ENCODE results near the gene MGAT3.

MGAT3 gene

DNA sequence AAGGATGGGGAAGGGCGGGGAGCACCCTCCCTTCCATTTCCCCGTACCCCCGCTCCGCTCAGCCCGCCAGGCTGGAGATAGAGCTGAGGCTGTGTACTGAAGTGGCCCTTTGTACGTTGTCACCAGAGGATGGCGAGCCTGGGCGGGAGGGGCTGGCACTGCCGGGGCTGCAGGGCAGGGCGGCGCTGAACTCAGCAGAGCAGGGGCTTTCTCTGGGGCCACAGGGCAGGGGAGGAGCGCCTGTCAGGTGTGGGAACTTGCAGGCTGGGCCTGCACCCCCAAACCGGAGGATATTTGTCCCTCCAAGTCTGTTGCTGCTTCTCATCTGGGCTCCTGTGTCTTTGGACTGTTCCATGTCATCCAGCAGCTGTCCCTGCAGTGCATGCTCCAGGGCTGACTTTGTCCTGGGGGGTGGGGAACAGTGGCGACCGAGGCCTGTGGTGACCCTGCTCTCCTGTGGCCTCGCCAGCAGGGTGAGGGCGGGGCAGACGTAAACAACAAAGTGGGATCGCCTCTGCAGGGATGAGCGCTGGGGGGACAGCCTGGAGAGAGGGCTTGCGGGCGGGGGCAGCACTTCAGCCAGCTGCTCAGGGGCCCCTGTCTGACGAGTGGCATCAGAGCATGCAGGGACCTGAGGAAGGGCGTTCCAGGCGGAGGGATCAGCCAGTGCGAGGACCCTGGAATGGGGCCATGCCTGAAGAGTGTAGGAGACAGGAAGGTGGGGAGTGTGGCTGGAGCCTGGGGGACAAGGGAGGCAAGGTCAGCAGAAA is 13.1 kb downstream of the MGAT3 start:
- no peak for DNase-seq (ENCODE audit: low read depth)
- in situ Hi-C loops (cut with HindIII; ENCODE audit: low sequenced_read_pairs): no loop called here
- H3K4me3 ChIP-seq (ENCODE audit: low read depth, low read length): no peak overlapping the region
- TF ChIP-seq, protein P1, sequence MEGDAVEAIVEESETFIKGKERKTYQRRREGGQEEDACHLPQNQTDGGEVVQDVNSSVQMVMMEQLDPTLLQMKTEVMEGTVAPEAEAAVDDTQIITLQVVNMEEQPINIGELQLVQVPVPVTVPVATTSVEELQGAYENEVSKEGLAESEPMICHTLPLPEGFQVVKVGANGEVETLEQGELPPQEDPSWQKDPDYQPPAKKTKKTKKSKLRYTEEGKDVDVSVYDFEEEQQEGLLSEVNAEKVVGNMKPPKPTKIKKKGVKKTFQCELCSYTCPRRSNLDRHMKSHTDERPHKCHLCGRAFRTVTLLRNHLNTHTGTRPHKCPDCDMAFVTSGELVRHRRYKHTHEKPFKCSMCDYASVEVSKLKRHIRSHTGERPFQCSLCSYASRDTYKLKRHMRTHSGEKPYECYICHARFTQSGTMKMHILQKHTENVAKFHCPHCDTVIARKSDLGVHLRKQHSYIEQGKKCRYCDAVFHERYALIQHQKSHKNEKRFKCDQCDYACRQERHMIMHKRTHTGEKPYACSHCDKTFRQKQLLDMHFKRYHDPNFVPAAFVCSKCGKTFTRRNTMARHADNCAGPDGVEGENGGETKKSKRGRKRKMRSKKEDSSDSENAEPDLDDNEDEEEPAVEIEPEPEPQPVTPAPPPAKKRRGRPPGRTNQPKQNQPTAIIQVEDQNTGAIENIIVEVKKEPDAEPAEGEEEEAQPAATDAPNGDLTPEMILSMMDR (IDR thresholded peaks at IDR 0.05; ENCODE audit: low read depth, low read length, missing control alignments): no peak

DNA sequence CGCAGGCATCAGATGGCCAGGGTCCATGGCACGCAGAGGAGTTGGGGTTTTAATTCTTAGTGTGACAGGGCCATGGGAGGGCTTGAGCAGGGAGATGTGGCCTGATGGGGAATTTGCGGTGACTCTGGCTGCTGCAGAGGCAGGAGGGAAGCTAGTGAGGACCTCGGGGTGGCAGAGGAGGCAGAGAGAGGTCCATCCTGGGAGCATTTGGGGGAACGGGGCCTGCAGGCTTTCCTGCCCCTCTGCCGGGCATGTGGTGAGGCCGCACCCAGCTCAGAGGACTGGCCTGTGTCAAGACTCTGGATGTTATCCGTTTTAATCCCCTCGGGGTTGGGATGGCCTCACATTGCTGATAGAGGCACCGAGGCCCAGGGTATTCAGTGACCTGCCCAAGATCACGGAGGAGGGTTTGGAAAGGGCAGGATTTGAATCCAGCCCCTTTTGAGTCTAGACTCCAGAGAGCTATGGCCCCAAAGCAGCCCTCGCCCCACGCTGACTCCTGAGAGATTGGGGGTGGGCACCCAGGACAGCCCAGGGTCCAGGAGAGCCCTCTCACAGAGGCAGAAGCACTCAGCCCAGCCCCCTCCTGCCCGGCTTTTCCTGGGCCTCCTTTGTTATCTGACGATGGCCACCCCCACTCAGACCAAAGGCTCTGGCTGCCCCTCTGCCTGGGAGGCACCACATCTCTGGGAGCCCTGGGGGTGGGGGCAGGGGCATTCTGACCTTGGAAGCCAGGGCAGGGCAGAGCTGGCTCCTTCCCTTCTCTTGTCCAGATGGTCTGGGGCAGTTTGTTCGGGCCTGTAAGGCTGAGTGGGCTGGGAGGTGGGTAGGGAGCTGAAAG is 13.9 kb downstream of the MGAT3 start:
- no peak for DNase-seq (ENCODE audit: low read depth)
- H3K4me3 ChIP-seq (ENCODE audit: low read depth, low read length): no peak overlapping the region
- in situ Hi-C loops (cut with HindIII; ENCODE audit: low sequenced_read_pairs): no loop called here
- TF ChIP-seq, protein P1 (IDR thresholded peaks at IDR 0.05; ENCODE audit: low read depth, low read length, missing control alignments): no peak

DNA sequence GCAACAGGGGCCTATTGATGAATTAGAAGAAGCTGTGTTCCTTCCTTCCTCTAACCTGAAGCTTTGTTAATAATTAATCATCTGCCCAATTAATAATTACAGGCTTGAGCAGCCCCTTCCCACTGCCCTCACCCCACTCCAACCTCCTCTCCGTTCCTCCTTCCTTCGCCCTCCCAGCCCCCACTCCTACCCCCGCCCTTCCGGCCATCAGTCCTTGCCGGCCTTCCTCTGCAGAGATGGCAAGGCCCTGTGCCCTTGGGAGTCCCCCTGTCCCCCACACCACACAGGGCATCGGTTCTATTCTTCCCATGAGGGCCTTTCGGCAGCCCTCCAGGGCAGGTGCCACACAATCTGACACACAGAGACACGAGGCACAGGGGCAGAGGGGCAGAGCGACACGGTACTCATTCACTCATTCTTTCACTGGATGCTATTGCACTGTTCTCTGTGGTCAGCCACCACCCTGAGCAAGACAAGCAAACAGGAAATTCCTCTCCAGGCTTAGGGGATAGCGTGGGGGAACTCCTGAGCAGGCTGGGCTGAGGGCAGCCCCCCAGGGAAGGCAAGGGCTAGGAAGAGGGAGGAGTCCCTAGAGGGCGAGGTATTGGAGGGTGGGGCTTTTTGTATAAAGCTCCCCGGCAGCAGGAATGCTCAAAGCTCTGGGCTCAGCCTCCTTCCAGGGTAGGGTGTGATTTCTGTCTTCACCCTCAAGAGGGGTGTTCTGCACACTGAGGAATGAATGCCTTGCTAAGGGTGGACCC is 14.7 kb downstream of the MGAT3 start:
- no peak for DNase-seq (ENCODE audit: low read depth)
- in situ Hi-C loops (cut with HindIII; ENCODE audit: low sequenced_read_pairs): no loop called here

DNA sequence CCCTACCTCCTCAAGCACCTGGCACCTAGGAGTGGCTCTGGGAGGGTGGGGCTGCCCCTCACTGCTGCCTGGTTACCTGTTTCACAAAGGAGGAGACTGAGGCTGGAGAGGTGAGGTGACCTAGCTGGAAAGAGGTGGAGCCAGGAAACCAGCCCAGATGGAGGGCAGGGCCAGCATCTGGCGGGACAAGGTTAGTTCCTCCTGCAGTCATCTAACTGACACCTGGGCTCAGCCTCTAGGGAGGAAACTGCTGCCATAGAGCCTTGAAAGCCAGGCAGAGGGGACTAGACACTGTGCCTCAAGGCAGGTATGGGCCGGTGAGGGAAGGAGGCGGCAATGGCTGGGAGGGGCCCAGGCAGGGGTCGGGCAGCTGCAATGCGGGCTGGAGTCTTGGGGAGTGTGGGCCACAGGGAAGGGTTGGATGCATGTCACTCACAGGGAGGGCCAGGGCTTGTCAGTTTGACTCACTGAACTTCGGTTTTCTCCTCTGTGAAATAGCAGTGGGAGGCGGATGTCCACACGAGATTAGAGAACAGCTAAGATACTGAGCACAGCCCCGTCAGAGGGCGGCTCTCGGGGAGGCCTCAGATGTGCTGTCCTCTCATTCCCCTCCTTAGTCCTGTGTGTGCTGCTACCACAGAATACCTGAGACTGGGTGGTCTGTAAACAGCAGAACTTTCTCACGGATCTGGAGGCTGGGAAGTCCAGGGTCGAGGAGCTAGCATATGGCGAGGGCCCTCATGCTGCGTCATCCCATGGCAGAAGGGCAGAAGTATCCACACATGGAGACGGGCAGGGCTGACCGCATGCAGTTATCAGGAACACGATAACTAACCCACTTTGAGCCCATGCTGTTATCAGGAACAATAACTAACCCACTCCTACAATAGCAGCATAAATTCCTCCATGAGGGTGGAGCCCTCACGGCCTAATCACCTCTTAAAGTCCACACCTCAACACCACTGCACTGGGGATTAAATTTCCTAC is 16.1 kb downstream of the MGAT3 start:
- H3K4me3 ChIP-seq (ENCODE audit: low read depth, low read length): no peak overlapping the region
- TF ChIP-seq, protein P1 (IDR thresholded peaks at IDR 0.05; ENCODE audit: low read depth, low read length, missing control alignments): no peak
- no peak for DNase-seq (ENCODE audit: low read depth)
- in situ Hi-C loops (cut with HindIII; ENCODE audit: low sequenced_read_pairs): no loop called here

More for the DNA sequence above, 14.7 kb downstream of the MGAT3 start:
- TF ChIP-seq, protein P1 (IDR thresholded peaks at IDR 0.05; ENCODE audit: low read depth, low read length, missing control alignments): no peak
- no peak overlapping the region for H3K4me3 ChIP-seq (ENCODE audit: low read depth, low read length)

DNA sequence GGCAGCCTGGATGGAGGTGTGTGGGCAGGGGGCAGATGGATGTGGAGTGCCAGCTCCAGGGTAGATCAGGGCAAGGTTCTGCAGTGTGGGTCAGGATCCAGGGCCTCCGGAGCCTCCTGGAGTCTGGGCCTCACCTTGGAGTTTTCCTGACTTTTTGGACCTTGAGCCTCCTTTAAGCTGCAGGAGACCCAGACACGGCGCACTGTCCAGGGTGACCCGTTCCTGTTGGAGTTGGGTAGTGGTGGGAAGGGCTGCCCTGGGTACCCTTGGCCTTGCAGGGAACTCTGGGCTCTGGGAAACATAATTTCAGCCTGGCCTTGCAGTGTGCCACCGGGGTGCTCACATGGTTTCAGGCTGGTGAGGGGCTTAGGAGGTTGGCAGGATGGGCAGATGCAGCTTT is 17.0 kb downstream of the MGAT3 start:
- DNase-seq (ENCODE audit: low read depth): no peak
- no peak overlapping the region for H3K4me3 ChIP-seq (ENCODE audit: low read depth, low read length)
- in situ Hi-C loops (cut with HindIII; ENCODE audit: low sequenced_read_pairs): no loop called here
- TF ChIP-seq, protein P1 (IDR thresholded peaks at IDR 0.05; ENCODE audit: low read depth, low read length, missing control alignments): no peak

Data from astrocyte of the cerebellum (primary cell).